Hepatocyte (in vitro differentiated cells): ENCODE measurements around the gene WAPL. TPM values are rescaled to one million over a fixed set of nuclear protein-coding genes. Genes with fewer than 3 reads are reported as not detected.
A peak's percentile ranks its signal among the peaks of the same experiment; 100 is the strongest.

Experiments used
- DNase-seq: peaks from one replicate; pipeline ENCODE4 v3.0.0-alpha.2; 2016; ENCODE audit warnings: low spot score
- H2AFZ ChIP-seq: fragments of 200-600 bp; sonication (generic); 2 replicates; pipeline ENCODE4 v1.6.0; 2016; ENCODE audit warnings: antibody characterized with exemption, mild to moderate bottlenecking
- H3K27ac ChIP-seq: fragments of 200-600 bp; sonication (generic); 2 replicates; pipeline ENCODE4 v1.5.1; 2016; ENCODE audit warnings: mild to moderate bottlenecking
- H3K27me3 ChIP-seq: fragments of 200-600 bp; sonication (generic); 2 replicates; pipeline ENCODE4 v1.6.1; 2016
- H3K36me3 ChIP-seq: fragments of 200-600 bp; sonication (generic); replicated peaks from 2 replicates; pipeline ENCODE4 v1.5.1; 2016; ENCODE audit warnings: low read depth; ENCODE audit not compliant: insufficient read depth
- H3K4me1 ChIP-seq: fragments of 200-600 bp; sonication (generic); 2 replicates; pipeline ENCODE4 v1.5.1; 2016; ENCODE audit warnings: mild to moderate bottlenecking, moderate library complexity; ENCODE audit not compliant: insufficient read depth
- H3K4me2 ChIP-seq: fragments of 200-600 bp; sonication (generic); 2 replicates; pipeline ENCODE4 v1.6.0; 2016
- H3K4me3 ChIP-seq: fragments of 200-600 bp; sonication (generic); 2 replicates; pipeline ENCODE4 v1.5.1; 2016; ENCODE audit warnings: mild to moderate bottlenecking
- H3K79me2 ChIP-seq: fragments of 200-600 bp; sonication (generic); 2 replicates; pipeline ENCODE4 v1.6.0; 2017; ENCODE audit warnings: mild to moderate bottlenecking
- H3K9me2 ChIP-seq: fragments of 200-600 bp; sonication (generic); replicated peaks from 2 replicates; pipeline ENCODE4 v1.6.0; 2017; ENCODE audit warnings: mild to moderate bottlenecking; ENCODE audit not compliant: insufficient read depth
- H3K9me3 ChIP-seq: fragments of 200-600 bp; sonication (generic); 2 replicates; pipeline ENCODE4 v1.5.1; 2016; ENCODE audit warnings: low read depth, mild to moderate bottlenecking
- H4K20me1 ChIP-seq: fragments of 200-600 bp; sonication (generic); 2 replicates; pipeline ENCODE4 v1.6.0; 2016; ENCODE audit warnings: mild to moderate bottlenecking; ENCODE audit not compliant: insufficient read depth, poor library complexity, severe bottlenecking
- EZH2 ChIP-seq: fragments of 200-600 bp; sonication (generic); IDR thresholded peaks from 2 replicates; pipeline ENCODE4 v1.6.1; 2016; ENCODE audit warnings: antibody characterized with exemption, mild to moderate bottlenecking, borderline replicate concordance
- EZH2phosphoT487 ChIP-seq: fragments of 200-600 bp; sonication (generic); IDR thresholded peaks from one replicate; pipeline ENCODE4 v1.6.1; 2018; ENCODE audit warnings: antibody characterized with exemption, mild to moderate bottlenecking, low read depth, moderate library complexity; ENCODE audit not compliant: unreplicated experiment, severe bottlenecking
- WGBS: methylation state at CpG from one replicate; pipeline ENCODE4 v1.1.6; 2016; ENCODE audit warnings: low lambda C conversion rate; ENCODE audit errors: missing lambda C conversion rate; 5-methylcytosine and 5-hydroxymethylcytosine counted together
- polyA plus RNA-seq: library from polyadenylated mRNA; unstranded; fragments of >200 nt; fragmentation: Nextera tagmentation; extraction: Ambion mirVana; gene quantifications from 2 replicates; pipeline ENCODE4 v1.2.1, GENCODE V29; 2016
- total RNA-seq: library from RNA; depleted of rRNA; stranded (reverse); fragments of >200 nt; gene quantifications from 2 replicates; pipeline ENCODE4 v1.2.3, GENCODE V29; 2014
- TF ChIP-seq, protein P1 (sequence below): fragments of 200-600 bp; sonication (generic); IDR thresholded peaks from 2 replicates; pipeline ENCODE4 v1.5.1; 2016; ENCODE audit warnings: antibody characterized with exemption, mild to moderate bottlenecking; ENCODE audit not compliant: poor library complexity

The WAPL gene
- total and polyA plus RNA-seq, 2 experiments from 2014 or later: 19.4 to 41.4 TPM

DNA sequence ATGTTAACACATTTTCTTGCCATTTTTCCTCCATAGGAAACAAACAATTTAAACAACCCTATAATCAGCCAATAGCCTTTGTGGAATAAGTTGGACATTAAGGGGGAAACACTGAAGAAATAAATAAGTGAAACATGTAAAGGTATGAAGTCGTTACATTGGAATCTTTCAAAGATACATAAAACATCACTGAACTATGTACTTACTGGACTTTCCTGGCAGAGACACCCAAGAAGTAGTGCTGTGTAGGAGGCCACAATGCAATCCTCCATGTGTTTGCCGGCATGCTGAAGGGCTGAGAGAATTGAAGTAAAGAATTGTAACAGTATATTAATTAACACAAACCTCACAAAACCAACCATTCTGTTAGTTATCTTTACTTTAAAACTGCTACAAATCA is 78.5 kb downstream of the WAPL start:
- H3K9me3 ChIP-seq: no peaks in the 10 kb centered on the region
- H3K4me2 ChIP-seq: no peak overlapping the region
- no peak overlapping the region for H3K4me3 ChIP-seq
- no peaks in the 10 kb centered on the region for H4K20me1 ChIP-seq
- peaks cover 9% of the 10 kb centered on the region for H3K4me1 ChIP-seq
- no peak overlapping the region for H2AFZ ChIP-seq
- no peaks in the 10 kb centered on the region for H3K9me2 ChIP-seq
- TF ChIP-seq EZH2 (no peak), EZH2phosphoT487 (no peak)
- TF ChIP-seq, protein P1, sequence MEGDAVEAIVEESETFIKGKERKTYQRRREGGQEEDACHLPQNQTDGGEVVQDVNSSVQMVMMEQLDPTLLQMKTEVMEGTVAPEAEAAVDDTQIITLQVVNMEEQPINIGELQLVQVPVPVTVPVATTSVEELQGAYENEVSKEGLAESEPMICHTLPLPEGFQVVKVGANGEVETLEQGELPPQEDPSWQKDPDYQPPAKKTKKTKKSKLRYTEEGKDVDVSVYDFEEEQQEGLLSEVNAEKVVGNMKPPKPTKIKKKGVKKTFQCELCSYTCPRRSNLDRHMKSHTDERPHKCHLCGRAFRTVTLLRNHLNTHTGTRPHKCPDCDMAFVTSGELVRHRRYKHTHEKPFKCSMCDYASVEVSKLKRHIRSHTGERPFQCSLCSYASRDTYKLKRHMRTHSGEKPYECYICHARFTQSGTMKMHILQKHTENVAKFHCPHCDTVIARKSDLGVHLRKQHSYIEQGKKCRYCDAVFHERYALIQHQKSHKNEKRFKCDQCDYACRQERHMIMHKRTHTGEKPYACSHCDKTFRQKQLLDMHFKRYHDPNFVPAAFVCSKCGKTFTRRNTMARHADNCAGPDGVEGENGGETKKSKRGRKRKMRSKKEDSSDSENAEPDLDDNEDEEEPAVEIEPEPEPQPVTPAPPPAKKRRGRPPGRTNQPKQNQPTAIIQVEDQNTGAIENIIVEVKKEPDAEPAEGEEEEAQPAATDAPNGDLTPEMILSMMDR: no peak
- H3K27ac ChIP-seq: peak overlapping the region; percentile 23
- no peaks in the 10 kb centered on the region for H3K27me3 ChIP-seq
- 83% methylated on average over 2 of the region's 2 CpGs for WGBS
- no peaks in the 10 kb centered on the region for H3K79me2 ChIP-seq
- DNase-seq: no peak
- H3K36me3 ChIP-seq: no peaks in the 10 kb centered on the region

DNA sequence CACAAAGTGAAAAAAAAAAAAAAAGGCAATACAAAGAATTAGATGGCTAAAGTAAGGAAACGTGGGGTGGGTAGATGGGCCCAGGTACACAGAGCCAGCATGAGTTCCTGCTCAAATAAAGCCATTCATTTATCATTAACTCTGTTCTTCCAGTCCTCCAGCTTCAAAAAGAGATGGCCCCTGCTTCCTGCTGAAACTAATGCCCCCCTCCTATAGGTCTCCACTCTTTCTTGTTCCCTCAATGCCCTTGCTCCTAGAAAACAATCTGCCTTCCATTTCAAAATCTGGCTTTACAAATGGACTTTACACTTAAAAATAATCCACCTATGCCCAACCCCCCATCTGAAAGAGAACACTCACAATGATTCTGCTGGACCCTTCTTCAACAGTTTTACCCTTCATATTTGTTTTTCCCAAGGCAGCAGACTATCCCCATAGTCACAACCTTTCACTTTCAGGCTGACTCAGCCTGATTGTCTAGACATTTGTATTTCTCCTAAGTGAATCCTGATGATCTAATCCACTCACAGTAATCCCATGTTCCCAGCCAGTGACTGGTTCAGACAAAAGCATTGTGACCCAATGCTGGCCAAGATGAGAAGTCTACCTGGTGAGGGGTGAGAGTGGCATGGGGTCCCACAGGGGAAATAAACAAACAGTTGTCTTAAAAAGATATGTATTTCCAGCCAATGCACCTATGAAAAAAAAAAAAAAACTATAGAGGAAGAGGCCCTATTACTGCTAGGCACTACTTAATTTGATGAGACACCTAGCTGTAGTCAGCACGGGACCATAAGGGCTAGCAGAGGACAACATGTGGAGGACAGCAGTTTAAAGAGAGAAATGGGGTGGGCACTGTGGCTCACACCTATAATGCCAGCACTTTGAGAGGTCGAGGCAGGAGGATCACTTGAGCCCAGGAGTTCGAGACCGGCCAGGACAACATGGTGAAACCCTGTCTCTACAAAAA is 80.4 kb downstream of the WAPL start:
- H3K4me1 ChIP-seq: peaks cover 12% of the 10 kb centered on the region
- TF ChIP-seq EZH2 (no peak), EZH2phosphoT487 (no peak)
- TF ChIP-seq, protein P1: no peak
- no peaks in the 10 kb centered on the region for H4K20me1 ChIP-seq
- H2AFZ ChIP-seq: no peak overlapping the region
- H3K79me2 ChIP-seq: no peaks in the 10 kb centered on the region
- H3K9me2 ChIP-seq: no peaks in the 10 kb centered on the region
- no peaks in the 10 kb centered on the region for H3K36me3 ChIP-seq
- peak overlapping the region; percentile 78 for H3K27ac ChIP-seq
- H3K4me3 ChIP-seq: no peak overlapping the region
- no peak overlapping the region for H3K4me2 ChIP-seq
- WGBS: 90% methylated on average over 5 of the region's 5 CpGs
- DNase-seq: peak; percentile 52
- H3K27me3 ChIP-seq: no peaks in the 10 kb centered on the region
- no peaks in the 10 kb centered on the region for H3K9me3 ChIP-seq

- DNase-seq: peak; percentile 77
- peak overlapping the region; percentile 59 for H3K27ac ChIP-seq
- no peaks in the 10 kb centered on the region for H4K20me1 ChIP-seq
- no peak overlapping the region for H2AFZ ChIP-seq
- H3K36me3 ChIP-seq: no peaks in the 10 kb centered on the region
- H3K4me1 ChIP-seq: peaks cover 12% of the 10 kb centered on the region
- no peaks in the 10 kb centered on the region for H3K9me2 ChIP-seq
- H3K9me3 ChIP-seq: no peaks in the 10 kb centered on the region
- TF ChIP-seq, protein P1: no peak
- no peak for TF ChIP-seq EZH2
- TF ChIP-seq EZH2phosphoT487: no peak
- H3K27me3 ChIP-seq: no peaks in the 10 kb centered on the region
- no peak overlapping the region for H3K4me2 ChIP-seq
- WGBS: 33% methylated on average over 1 of the region's 1 CpG
- no peaks in the 10 kb centered on the region for H3K79me2 ChIP-seq
- H3K4me3 ChIP-seq: no peak overlapping the region
Measured at GRCh38 chr10:86439544-86439943, 82.0 kb downstream of the WAPL start.
